ENCODE results near the gene PPCS. TPM values are rescaled to one million over a fixed set of nuclear protein-coding genes. Genes with fewer than 3 reads are reported as not detected.

PPCS gene
- 26.2 TPM for polyA plus RNA-seq (2012; ENCODE audit: insufficient read length, low read depth)

DNA sequence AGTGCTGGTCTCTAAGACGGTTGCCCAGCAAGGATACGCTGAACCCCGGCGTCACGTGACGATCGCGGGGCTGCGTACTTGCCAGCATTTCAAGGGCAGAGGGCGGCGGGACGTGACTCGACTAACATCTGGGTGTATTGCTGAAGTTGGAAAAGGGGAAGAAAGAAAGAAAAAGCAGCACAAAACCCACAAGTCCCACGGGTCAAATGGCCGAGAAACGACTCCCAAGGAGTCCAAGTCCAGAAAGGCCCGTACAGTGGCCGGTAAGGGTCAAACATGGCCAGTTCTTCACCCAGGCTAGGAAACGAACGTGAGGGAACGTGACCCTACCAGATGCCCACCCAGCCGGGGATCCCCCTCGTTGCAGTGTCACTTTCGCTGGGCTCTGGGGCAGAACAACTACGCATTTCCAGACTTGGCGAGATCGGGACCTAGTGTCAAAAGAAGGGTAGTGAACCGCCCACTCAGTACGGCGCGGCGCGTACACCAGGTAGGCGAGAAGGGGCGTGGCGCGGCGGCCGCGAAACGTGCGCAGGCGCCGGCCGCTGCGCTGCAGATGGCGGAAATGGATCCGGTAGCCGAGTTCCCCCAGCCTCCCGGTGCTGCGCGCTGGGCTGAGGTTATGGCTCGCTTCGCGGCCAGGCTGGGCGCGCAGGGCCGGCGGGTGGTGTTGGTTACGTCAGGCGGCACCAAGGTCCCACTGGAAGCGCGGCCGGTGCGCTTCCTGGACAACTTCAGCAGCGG, at the start of gene PPCS, which contains the start of gene ZMYND12:
Gene PPCS (plus strand): TSS at position 534 of the 744 bp plus-strand sequence. CDS start 23 bp downstream, at position 557.
Gene ZMYND12 (minus strand): TSS at position 13 of the 744 bp plus-strand sequence. CDS start 25 bp downstream, outside the sequence.
- TF ChIP-seq, protein P1, sequence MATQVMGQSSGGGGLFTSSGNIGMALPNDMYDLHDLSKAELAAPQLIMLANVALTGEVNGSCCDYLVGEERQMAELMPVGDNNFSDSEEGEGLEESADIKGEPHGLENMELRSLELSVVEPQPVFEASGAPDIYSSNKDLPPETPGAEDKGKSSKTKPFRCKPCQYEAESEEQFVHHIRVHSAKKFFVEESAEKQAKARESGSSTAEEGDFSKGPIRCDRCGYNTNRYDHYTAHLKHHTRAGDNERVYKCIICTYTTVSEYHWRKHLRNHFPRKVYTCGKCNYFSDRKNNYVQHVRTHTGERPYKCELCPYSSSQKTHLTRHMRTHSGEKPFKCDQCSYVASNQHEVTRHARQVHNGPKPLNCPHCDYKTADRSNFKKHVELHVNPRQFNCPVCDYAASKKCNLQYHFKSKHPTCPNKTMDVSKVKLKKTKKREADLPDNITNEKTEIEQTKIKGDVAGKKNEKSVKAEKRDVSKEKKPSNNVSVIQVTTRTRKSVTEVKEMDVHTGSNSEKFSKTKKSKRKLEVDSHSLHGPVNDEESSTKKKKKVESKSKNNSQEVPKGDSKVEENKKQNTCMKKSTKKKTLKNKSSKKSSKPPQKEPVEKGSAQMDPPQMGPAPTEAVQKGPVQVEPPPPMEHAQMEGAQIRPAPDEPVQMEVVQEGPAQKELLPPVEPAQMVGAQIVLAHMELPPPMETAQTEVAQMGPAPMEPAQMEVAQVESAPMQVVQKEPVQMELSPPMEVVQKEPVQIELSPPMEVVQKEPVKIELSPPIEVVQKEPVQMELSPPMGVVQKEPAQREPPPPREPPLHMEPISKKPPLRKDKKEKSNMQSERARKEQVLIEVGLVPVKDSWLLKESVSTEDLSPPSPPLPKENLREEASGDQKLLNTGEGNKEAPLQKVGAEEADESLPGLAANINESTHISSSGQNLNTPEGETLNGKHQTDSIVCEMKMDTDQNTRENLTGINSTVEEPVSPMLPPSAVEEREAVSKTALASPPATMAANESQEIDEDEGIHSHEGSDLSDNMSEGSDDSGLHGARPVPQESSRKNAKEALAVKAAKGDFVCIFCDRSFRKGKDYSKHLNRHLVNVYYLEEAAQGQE (IDR thresholded peaks at IDR 0.05; ENCODE audit: insufficient read depth in 1 of 2, low read depth in 2 of 2, low read length in 2 of 2): no peak; a peak in 1 of 4 replicates
- TF ChIP-seq TAF1 (IDR thresholded peaks at IDR 0.05; ENCODE audit: borderline replicate concordance, insufficient read depth, low read length) (no peak; the same call in 1 of the 2 replicates), POLR2AphosphoS5 (IDR thresholded peaks at IDR 0.05; ENCODE audit: low read depth, low read length) (peak; percentile 78; the same call in 1 of the 2 replicates), SIN3A (IDR thresholded peaks at IDR 0.05; ENCODE audit: borderline replicate concordance, insufficient read depth, low read length) (peak; percentile 29; the same call in 1 of the 2 replicates), FOXP2 (optimal IDR thresholded peaks at IDR 0.05; ENCODE audit: borderline replicate concordance, extremely low read depth, extremely low read length, insufficient read depth) (peak; percentile 31)

GRCh38 chr1:42414551-42415496, 41.5 kb upstream of the PPCS start:
- TF ChIP-seq SIN3A (IDR thresholded peaks at IDR 0.05; ENCODE audit: borderline replicate concordance, insufficient read depth, low read length): no peak
- TF ChIP-seq TAF1 (IDR thresholded peaks at IDR 0.05; ENCODE audit: borderline replicate concordance, insufficient read depth, low read length): no peak
- no peak for TF ChIP-seq POLR2AphosphoS5 (IDR thresholded peaks at IDR 0.05; ENCODE audit: low read depth, low read length)
- no peak for TF ChIP-seq FOXP2 (optimal IDR thresholded peaks at IDR 0.05; ENCODE audit: borderline replicate concordance, extremely low read depth, extremely low read length, insufficient read depth)
- TF ChIP-seq, protein P1 (IDR thresholded peaks at IDR 0.05; ENCODE audit: insufficient read depth in 1 of 2, low read depth in 2 of 2, low read length in 2 of 2): no peak

DNA sequence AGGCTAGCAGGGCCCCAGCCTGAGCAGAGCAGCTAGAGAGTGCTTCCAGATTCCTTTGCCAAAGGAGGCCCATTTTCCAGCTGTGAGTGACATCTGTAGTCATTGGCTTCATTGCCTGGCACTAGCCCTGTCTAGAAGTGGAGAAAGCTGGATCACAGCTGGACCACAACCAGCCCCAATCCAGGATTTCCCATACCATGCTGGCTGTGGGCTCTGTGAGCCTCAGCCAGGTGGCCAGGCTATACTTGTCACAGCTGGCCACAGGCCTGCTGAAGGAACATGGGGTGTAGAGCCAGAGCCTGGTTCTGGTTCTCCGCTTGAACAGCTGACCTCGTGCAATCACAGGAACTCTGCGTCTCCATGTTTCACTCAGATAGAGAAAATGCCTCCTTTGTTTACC, 39.2 kb upstream of the PPCS start:
- TF ChIP-seq FOXP2 (optimal IDR thresholded peaks at IDR 0.05; ENCODE audit: borderline replicate concordance, extremely low read depth, extremely low read length, insufficient read depth) (no peak), POLR2AphosphoS5 (IDR thresholded peaks at IDR 0.05; ENCODE audit: low read depth, low read length) (no peak), TAF1 (IDR thresholded peaks at IDR 0.05; ENCODE audit: borderline replicate concordance, insufficient read depth, low read length) (no peak), SIN3A (IDR thresholded peaks at IDR 0.05; ENCODE audit: borderline replicate concordance, insufficient read depth, low read length) (no peak)
- TF ChIP-seq, protein P1 (IDR thresholded peaks at IDR 0.05; ENCODE audit: insufficient read depth in 1 of 2, low read depth in 2 of 2, low read length in 2 of 2): no peak

GRCh38 chr1:42418516-42418915, 37.8 kb upstream of the PPCS start:
- TF ChIP-seq, protein P1 (IDR thresholded peaks at IDR 0.05; ENCODE audit: insufficient read depth in 1 of 2, low read depth in 2 of 2, low read length in 2 of 2): no peak
- TF ChIP-seq POLR2AphosphoS5 (IDR thresholded peaks at IDR 0.05; ENCODE audit: low read depth, low read length) (no peak), FOXP2 (optimal IDR thresholded peaks at IDR 0.05; ENCODE audit: borderline replicate concordance, extremely low read depth, extremely low read length, insufficient read depth) (no peak), TAF1 (IDR thresholded peaks at IDR 0.05; ENCODE audit: borderline replicate concordance, insufficient read depth, low read length) (no peak), SIN3A (IDR thresholded peaks at IDR 0.05; ENCODE audit: borderline replicate concordance, insufficient read depth, low read length) (no peak)
